ENCODE data around the gene CD52.
"Not testable (repeated sequence)": the region's sequence is repeated elsewhere in the genome, so short reads cannot be mapped to it uniquely, and the experiment has no call there.

The CD52 gene

GRCh38 chr1:26328597-26328996, 10.8 kb downstream of the CD52 start:
- Mint-ChIP-seq H3K27ac (no peak overlapping the region), H3K36me3 (ENCODE audit: low read depth) (peaks cover 5% of the 10 kb centered on the region), H3K4me3 (no peak overlapping the region), H3K4me1 (ENCODE audit: low read depth) (peaks cover 4% of the 10 kb centered on the region), H3K27me3 (no peaks in the 10 kb centered on the region), H3K9me3 (no peaks in the 10 kb centered on the region)

- H3K9me3 Mint-ChIP-seq; H3K36me3 Mint-ChIP-seq (ENCODE audit: low read depth); H3K4me3 Mint-ChIP-seq; H3K27ac Mint-ChIP-seq; H3K4me1 Mint-ChIP-seq (ENCODE audit: low read depth); H3K27me3 Mint-ChIP-seq: not testable (repeated sequence)
Measured at GRCh38 chr1:26329380-26329779, 11.6 kb downstream of the CD52 start.

GRCh38 chr1:26330276-26330675, 12.5 kb downstream of the CD52 start:
- no peak overlapping the region for H3K4me3 Mint-ChIP-seq
- H3K27me3 Mint-ChIP-seq: no peaks in the 10 kb centered on the region
- H3K4me1 Mint-ChIP-seq (ENCODE audit: low read depth): no peaks in the 10 kb centered on the region
- no peaks in the 10 kb centered on the region for H3K36me3 Mint-ChIP-seq (ENCODE audit: low read depth)
- H3K9me3 Mint-ChIP-seq: no peaks in the 10 kb centered on the region
- H3K27ac Mint-ChIP-seq: no peak overlapping the region

- not testable (repeated sequence) for H3K27ac Mint-ChIP-seq; H3K4me3 Mint-ChIP-seq; H3K36me3 Mint-ChIP-seq (ENCODE audit: low read depth); H3K9me3 Mint-ChIP-seq; H3K27me3 Mint-ChIP-seq
- peaks cover 12% of the 10 kb centered on the region for H3K4me1 Mint-ChIP-seq (ENCODE audit: low read depth)
Measured at GRCh38 chr1:26333312-26333711, 15.6 kb downstream of the CD52 start.

GRCh38 chr1:26335774-26336476, 18.2 kb downstream of the CD52 start:
- Mint-ChIP-seq H3K4me1 (ENCODE audit: low read depth) (peaks cover 12% of the 10 kb centered on the region), H3K9me3 (no peaks in the 10 kb centered on the region), H3K4me3 (peak overlapping the region; percentile 83), H3K36me3 (ENCODE audit: low read depth) (no peaks in the 10 kb centered on the region), H3K27me3 (peaks cover 4% of the 10 kb centered on the region), H3K27ac (no peak overlapping the region)

- Mint-ChIP-seq H3K4me3 (peak overlapping the region; percentile 37), H3K36me3 (ENCODE audit: low read depth) (no peaks in the 10 kb centered on the region), H3K27me3 (peaks cover 4% of the 10 kb centered on the region), H3K27ac (no peak overlapping the region), H3K4me1 (ENCODE audit: low read depth) (peaks cover 12% of the 10 kb centered on the region), H3K9me3 (no peaks in the 10 kb centered on the region)
Measured at GRCh38 chr1:26336477-26337205, 18.9 kb downstream of the CD52 start.

- no peaks in the 10 kb centered on the region for H3K9me3 Mint-ChIP-seq
- H3K4me1 Mint-ChIP-seq (ENCODE audit: low read depth): peaks cover 12% of the 10 kb centered on the region
- H3K4me3 Mint-ChIP-seq: peak overlapping the region; percentile 37
- no peaks in the 10 kb centered on the region for H3K36me3 Mint-ChIP-seq (ENCODE audit: low read depth)
- no peak overlapping the region for H3K27ac Mint-ChIP-seq
- H3K27me3 Mint-ChIP-seq: peaks cover 4% of the 10 kb centered on the region
Measured at GRCh38 chr1:26337206-26337535, 19.4 kb downstream of the CD52 start.

- no peak overlapping the region for H3K27ac Mint-ChIP-seq
- H3K4me1 Mint-ChIP-seq (ENCODE audit: low read depth): peaks cover 12% of the 10 kb centered on the region
- H3K27me3 Mint-ChIP-seq: peaks cover 4% of the 10 kb centered on the region
- H3K9me3 Mint-ChIP-seq: no peaks in the 10 kb centered on the region
- no peaks in the 10 kb centered on the region for H3K36me3 Mint-ChIP-seq (ENCODE audit: low read depth)
- no peak overlapping the region for H3K4me3 Mint-ChIP-seq
Measured at GRCh38 chr1:26337625-26338024, 19.9 kb downstream of the CD52 start.

- Mint-ChIP-seq H3K9me3 (no peaks in the 10 kb centered on the region), H3K4me3 (no peak overlapping the region), H3K4me1 (ENCODE audit: low read depth) (peaks cover 12% of the 10 kb centered on the region), H3K36me3 (ENCODE audit: low read depth) (no peaks in the 10 kb centered on the region), H3K27ac (no peak overlapping the region), H3K27me3 (peaks cover 4% of the 10 kb centered on the region)
Measured at GRCh38 chr1:26338670-26339069, 20.9 kb downstream of the CD52 start.

- H3K27me3 Mint-ChIP-seq: peaks cover 4% of the 10 kb centered on the region
- H3K4me1 Mint-ChIP-seq (ENCODE audit: low read depth): peaks cover 12% of the 10 kb centered on the region
- H3K4me3 Mint-ChIP-seq: no peak overlapping the region
- H3K27ac Mint-ChIP-seq: peak overlapping the region; percentile 43
- H3K9me3 Mint-ChIP-seq: no peaks in the 10 kb centered on the region
- H3K36me3 Mint-ChIP-seq (ENCODE audit: low read depth): no peaks in the 10 kb centered on the region
Measured at GRCh38 chr1:26340047-26340481, 22.3 kb downstream of the CD52 start.

GRCh38 chr1:26344147-26344920, 26.6 kb downstream of the CD52 start:
- no peaks in the 10 kb centered on the region for H3K27me3 Mint-ChIP-seq
- no peak overlapping the region for H3K27ac Mint-ChIP-seq
- H3K4me1 Mint-ChIP-seq (ENCODE audit: low read depth): no peaks in the 10 kb centered on the region
- H3K36me3 Mint-ChIP-seq (ENCODE audit: low read depth): no peaks in the 10 kb centered on the region
- H3K4me3 Mint-ChIP-seq: no peak overlapping the region
- H3K9me3 Mint-ChIP-seq: no peaks in the 10 kb centered on the region

GRCh38 chr1:26345718-26346117, 28.0 kb downstream of the CD52 start:
- Mint-ChIP-seq H3K4me3 (no peak overlapping the region), H3K27ac (no peak overlapping the region), H3K36me3 (ENCODE audit: low read depth) (no peaks in the 10 kb centered on the region), H3K9me3 (no peaks in the 10 kb centered on the region), H3K4me1 (ENCODE audit: low read depth) (no peaks in the 10 kb centered on the region), H3K27me3 (no peaks in the 10 kb centered on the region)

GRCh38 chr1:26346274-26347033, 28.7 kb downstream of the CD52 start:
- Mint-ChIP-seq H3K4me1 (ENCODE audit: low read depth) (no peaks in the 10 kb centered on the region), H3K36me3 (ENCODE audit: low read depth) (no peaks in the 10 kb centered on the region), H3K9me3 (no peaks in the 10 kb centered on the region), H3K27ac (no peak overlapping the region), H3K4me3 (no peak overlapping the region), H3K27me3 (no peaks in the 10 kb centered on the region)

- no peaks in the 10 kb centered on the region for H3K4me1 Mint-ChIP-seq (ENCODE audit: low read depth)
- H3K27me3 Mint-ChIP-seq: no peaks in the 10 kb centered on the region
- H3K4me3 Mint-ChIP-seq: no peak overlapping the region
- H3K27ac Mint-ChIP-seq: no peak overlapping the region
- no peaks in the 10 kb centered on the region for H3K36me3 Mint-ChIP-seq (ENCODE audit: low read depth)
- H3K9me3 Mint-ChIP-seq: no peaks in the 10 kb centered on the region
Measured at GRCh38 chr1:26349188-26349876, 31.6 kb downstream of the CD52 start.
